ENCODE data around the gene PROZ. TPM values are rescaled to one million over a fixed set of nuclear protein-coding genes. Genes with fewer than 3 reads are reported as not detected.

The PROZ gene
- total RNA-seq, 1 donor from 2014 or later: not detected

GRCh38 chr13:113119166-113119821 lies 39.2 kb upstream of the PROZ start:
- ATAC-seq: no peak
- intact Hi-C loops (cut with DNase I): no loop called here

GRCh38 chr13:113119822-113120189 lies 38.6 kb upstream of the PROZ start:
- ATAC-seq: no peak
- intact Hi-C loops (cut with DNase I): no loop called here
- DNase-seq (ENCODE audit: low spot score): peak; percentile 12

More at GRCh38 chr13:113119166-113119821, 39.2 kb upstream of the PROZ start:
- DNase-seq (ENCODE audit: low spot score): peak; percentile 19

- intact Hi-C loops (cut with DNase I): no loop called here
- peak; percentile 53 for DNase-seq (ENCODE audit: low spot score)
- ATAC-seq: no peak
Measured at GRCh38 chr13:113120300-113121182, 37.9 kb upstream of the PROZ start.

- peak; percentile 48 for DNase-seq (ENCODE audit: low spot score)
- intact Hi-C loops (cut with DNase I): no loop called here
- no peak for ATAC-seq
Measured at GRCh38 chr13:113121183-113121927, 37.1 kb upstream of the PROZ start.

GRCh38 chr13:113121928-113122471 lies 36.4 kb upstream of the PROZ start:
- peak; percentile 49 for DNase-seq (ENCODE audit: low spot score)
- ATAC-seq: peak; percentile 48
- intact Hi-C loops (cut with DNase I): no loop called here

GRCh38 chr13:113122550-113123225 lies 35.8 kb upstream of the PROZ start, which contains the start of gene F10:
Gene F10, plus strand, starts transcription at chr13:113122799. Its CDS starts 57 bp downstream, at chr13:113122856.
- DNase-seq (ENCODE audit: low spot score) (peak; percentile 75), ATAC-seq (peak; percentile 97)
- intact Hi-C loops (cut with DNase I): no loop called here

- DNase-seq (ENCODE audit: low spot score) (peak; percentile 50), ATAC-seq (peak; percentile 15)
- intact Hi-C loops (cut with DNase I): no loop called here
Measured at GRCh38 chr13:113123226-113124201, 34.9 kb upstream of the PROZ start.

- ATAC-seq (no peak), DNase-seq (ENCODE audit: low spot score) (peak; percentile 37)
- intact Hi-C loops (cut with DNase I): no loop called here
Measured at GRCh38 chr13:113124211-113124970, 34.1 kb upstream of the PROZ start.

GRCh38 chr13:113125506-113126264 lies 32.8 kb upstream of the PROZ start:
- intact Hi-C loops (cut with DNase I): no loop called here
- DNase-seq (ENCODE audit: low spot score) (peak; percentile 35), ATAC-seq (no peak)

- ATAC-seq (no peak), DNase-seq (ENCODE audit: low spot score) (peak; percentile 32)
- intact Hi-C loops (cut with DNase I): no loop called here
Measured at GRCh38 chr13:113126265-113127150, 31.9 kb upstream of the PROZ start.

GRCh38 chr13:113129480-113129879 lies 29.0 kb upstream of the PROZ start:
- intact Hi-C loops (cut with DNase I): no loop called here
- DNase-seq (ENCODE audit: low spot score): peak; percentile 56
- ATAC-seq: peak; percentile 15

GRCh38 chr13:113129921-113130750 lies 28.3 kb upstream of the PROZ start:
- DNase-seq (ENCODE audit: low spot score): peak; percentile 58
- ATAC-seq: peak; percentile 65
- intact Hi-C loops (cut with DNase I): no loop called here

- ATAC-seq: no peak
- intact Hi-C loops (cut with DNase I): no loop called here
- no peak for DNase-seq (ENCODE audit: low spot score)
Measured at GRCh38 chr13:113135281-113135760, 23.1 kb upstream of the PROZ start.

GRCh38 chr13:113137691-113138298 lies 20.7 kb upstream of the PROZ start:
- intact Hi-C loops (cut with DNase I): no loop called here
- ATAC-seq (no peak), DNase-seq (ENCODE audit: low spot score) (no peak)
